NCI-H226 (cell line): ENCODE data around the gene PRB3.

Source experiments
- DNase-seq: peaks from one replicate; pipeline ENCODE4 v3.0.0-alpha.2; 2015

PRB3 gene

GRCh38 chr12:11269607-11270006 is at the start of gene PRB3:
Gene PRB3 (minus strand): TSS chr12:11269707. CDS start chr12:11269669, 38 bp downstream.
- no peak for DNase-seq

GRCh38 chr12:11310336-11310735 is 40.8 kb upstream of the PRB3 start, which contains the start of gene PRB4:
Gene PRB4 (minus strand): TSS chr12:11310436. CDS start chr12:11310398, 38 bp downstream.
- DNase-seq: no peak

- DNase-seq: no peak
These were observed 37.6 kb upstream of the PRB3 start for GRCh38 chr12:11307143-11307542.

- DNase-seq: no peak
These were observed 3.9 kb upstream of the PRB3 start for GRCh38 chr12:11273449-11273848.

GRCh38 chr12:11264501-11264900 is 5.0 kb downstream of the PRB3 start:
- DNase-seq: no peak

GRCh38 chr12:11246489-11246888 is 23.0 kb downstream of the PRB3 start:
- DNase-seq: no peak

GRCh38 chr12:11242656-11243055 is 26.9 kb downstream of the PRB3 start:
- DNase-seq: no peak

GRCh38 chr12:11240348-11240930 is 29.1 kb downstream of the PRB3 start:
- no peak for DNase-seq

- DNase-seq: no peak
These were observed 31.2 kb downstream of the PRB3 start for GRCh38 chr12:11238275-11238674.

GRCh38 chr12:11233532-11233931 is 36.0 kb downstream of the PRB3 start:
- no peak for DNase-seq

- peak; percentile 16 for DNase-seq
These were observed 41.1 kb downstream of the PRB3 start for GRCh38 chr12:11228296-11228879.

- DNase-seq: no peak
These were observed 42.1 kb downstream of the PRB3 start for GRCh38 chr12:11227373-11227772.
